Adipose tissue (tissue), 3 donors: ENCODE data around the gene RREB1. TPM values are rescaled to one million over a fixed set of nuclear protein-coding genes. Genes with fewer than 3 reads are reported as not detected.

ENCODE experiments used
- H3K27ac ChIP-seq: one replicate; pipeline ENCODE4 v1.5.1; 2013; ENCODE audit warnings: low read depth, low read length
- WGBS, 3 donors: extraction: QIAGEN DNeasy Blood & Tissue Kit; methylation state at CpG; one replicate each; pipeline ENCODE4 v1.1.7; 2013; 5-methylcytosine and 5-hydroxymethylcytosine counted together
- polyA plus RNA-seq, 3 donors: library from polyadenylated mRNA; stranded (reverse); fragments of 200-250 nt; gene quantifications; one replicate each; pipeline ENCODE4 v1.2.3, GENCODE V29; 2013
- donor health status: healthy with polysubstance abuse.
- donor health status: Bipolar disorder and iron deficiency.
- donor health status: healthy.

Gene RREB1
- polyA plus RNA-seq, 3 donors: 6.2 to 14.5 (median 9.6) TPM

GRCh38 chr6:7197747-7198146 is 90.0 kb downstream of the RREB1 start:
- 96 to 97% (median 96%) methylated on average over 6 of the region's 6 CpGs for WGBS, 3 donors
- no peak overlapping the region for H3K27ac ChIP-seq

- H3K27ac ChIP-seq: no peak overlapping the region
- 74 to 91% (median 90%) methylated on average over 11 of the region's 11 CpGs for WGBS, 3 donors
Measured at GRCh38 chr6:7198833-7199800, 91.4 kb downstream of the RREB1 start.

GRCh38 chr6:7200598-7201443 is 93.1 kb downstream of the RREB1 start:
- 43 to 89% (median 80%) methylated on average over 13 of the region's 13 CpGs for WGBS, 3 donors
- no peak overlapping the region for H3K27ac ChIP-seq

- 33 to 55% (median 37%) methylated on average over 2 of the region's 2 CpGs for WGBS, 3 donors
- H3K27ac ChIP-seq: no peak overlapping the region
Measured at GRCh38 chr6:7201444-7201731, 93.6 kb downstream of the RREB1 start.

GRCh38 chr6:7201732-7202541 is 94.2 kb downstream of the RREB1 start:
- WGBS, 3 donors: 52 to 85% (median 59%) methylated on average over 16 of the region's 16 CpGs
- H3K27ac ChIP-seq: no peak overlapping the region

GRCh38 chr6:7202950-7203349 is 95.2 kb downstream of the RREB1 start:
- no peak overlapping the region for H3K27ac ChIP-seq

GRCh38 chr6:7203939-7204338 is 96.2 kb downstream of the RREB1 start:
- no peak overlapping the region for H3K27ac ChIP-seq
- 93 to 97% (median 96%) methylated on average over 8 of the region's 8 CpGs for WGBS, 3 donors

- H3K27ac ChIP-seq: no peak overlapping the region
- 79 to 87% (median 84%) methylated on average over 3 of the region's 3 CpGs for WGBS, 3 donors
Measured at GRCh38 chr6:7204726-7205125, 97.0 kb downstream of the RREB1 start.

GRCh38 chr6:7207720-7208119 is 100.0 kb downstream of the RREB1 start:
- no peak overlapping the region for H3K27ac ChIP-seq
- WGBS, 3 donors: 70 to 77% (median 71%) methylated on average over 4 of the region's 4 CpGs

- 98 to 99% (median 98%) methylated on average over 2 of the region's 2 CpGs for WGBS, 3 donors
- H3K27ac ChIP-seq: no peak overlapping the region
Measured at GRCh38 chr6:7213416-7213815, 105.7 kb downstream of the RREB1 start.

- 91 to 98% (median 93%) methylated on average over 5 of the region's 5 CpGs for WGBS, 3 donors
- H3K27ac ChIP-seq: no peak overlapping the region
Measured at GRCh38 chr6:7214468-7214867, 106.7 kb downstream of the RREB1 start.

- no peak overlapping the region for H3K27ac ChIP-seq
- WGBS, 3 donors: 69 to 81% (median 79%) methylated on average over 8 of the region's 8 CpGs
Measured at GRCh38 chr6:7215131-7215530, 107.4 kb downstream of the RREB1 start.

GRCh38 chr6:7215798-7216231 is 108.1 kb downstream of the RREB1 start:
- no peak overlapping the region for H3K27ac ChIP-seq
- 37 to 79% (median 78%) methylated on average over 10 of the region's 10 CpGs for WGBS, 3 donors

GRCh38 chr6:7216941-7217621 is 109.3 kb downstream of the RREB1 start:
- 51 to 79% (median 79%) methylated on average over 17 of the region's 17 CpGs for WGBS, 3 donors
- H3K27ac ChIP-seq: no peak overlapping the region

- no peak overlapping the region for H3K27ac ChIP-seq
- 64 to 92% (median 88%) methylated on average over 2 of the region's 2 CpGs for WGBS, 3 donors
Measured at GRCh38 chr6:7218406-7218988, 110.7 kb downstream of the RREB1 start.

- 60 to 68% (median 67%) methylated on average over 6 of the region's 6 CpGs for WGBS, 3 donors
- no peak overlapping the region for H3K27ac ChIP-seq
Measured at GRCh38 chr6:7219310-7219709, 111.5 kb downstream of the RREB1 start.

- H3K27ac ChIP-seq: no peak overlapping the region
Measured at GRCh38 chr6:7222197-7222596, 114.4 kb downstream of the RREB1 start.

GRCh38 chr6:7224731-7225130 is 117.0 kb downstream of the RREB1 start:
- 48 to 62% (median 54%) methylated on average over 9 of the region's 9 CpGs for WGBS, 3 donors
- H3K27ac ChIP-seq: no peak overlapping the region

More at GRCh38 chr6:7222197-7222596, 114.4 kb downstream of the RREB1 start:
- 35 to 86% (median 84%) methylated on average over 5 of the region's 5 CpGs for WGBS, 3 donors
